ENCODE results near the gene IARS1.

IARS1 gene

DNA sequence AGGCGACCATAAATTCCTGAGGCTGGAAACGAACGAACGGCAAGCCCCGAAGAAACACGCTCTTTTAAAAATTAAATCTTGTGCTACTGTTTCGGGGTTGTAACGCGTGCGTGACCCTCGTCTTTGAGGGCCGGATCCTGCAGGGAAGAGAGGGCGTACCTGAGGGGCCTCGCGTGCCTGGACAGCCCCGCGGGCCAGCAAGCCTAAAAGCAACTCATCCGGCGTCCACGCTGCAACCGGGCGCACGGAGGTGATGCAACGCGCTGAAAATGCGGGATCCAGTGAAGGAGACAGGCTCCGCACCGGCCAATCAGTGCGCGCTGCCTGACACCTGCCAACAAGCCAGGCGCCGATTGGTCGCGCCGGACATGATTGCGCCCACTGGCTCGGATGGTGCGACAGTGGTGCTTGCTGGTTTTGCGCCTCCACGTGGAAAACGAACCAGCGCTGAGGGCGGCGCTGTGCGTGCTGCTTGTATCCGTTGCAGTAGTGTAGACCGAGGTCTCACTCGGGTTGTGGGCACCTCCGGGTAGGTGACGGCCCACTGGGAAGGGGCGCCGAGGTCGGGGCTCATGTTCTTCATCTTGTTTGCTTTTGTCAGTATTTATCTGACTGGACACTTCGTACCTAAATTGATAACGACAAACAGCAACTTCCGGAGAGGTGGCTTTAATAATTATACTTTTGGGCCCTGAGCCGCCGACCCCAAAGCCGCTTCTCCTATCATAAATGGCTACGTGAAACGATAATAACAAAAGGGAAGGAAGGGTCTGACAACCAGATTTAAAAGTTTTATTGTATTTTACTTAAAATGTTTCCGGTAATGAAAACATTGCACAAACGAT lies at the start of gene IARS1:
Gene IARS1, minus strand, starts transcription at position 246 of the 845 bp plus-strand sequence. CDS start 4,278 bp downstream, outside the sequence.
- DNase-seq, result peak; percentile 98 to 100

DNA sequence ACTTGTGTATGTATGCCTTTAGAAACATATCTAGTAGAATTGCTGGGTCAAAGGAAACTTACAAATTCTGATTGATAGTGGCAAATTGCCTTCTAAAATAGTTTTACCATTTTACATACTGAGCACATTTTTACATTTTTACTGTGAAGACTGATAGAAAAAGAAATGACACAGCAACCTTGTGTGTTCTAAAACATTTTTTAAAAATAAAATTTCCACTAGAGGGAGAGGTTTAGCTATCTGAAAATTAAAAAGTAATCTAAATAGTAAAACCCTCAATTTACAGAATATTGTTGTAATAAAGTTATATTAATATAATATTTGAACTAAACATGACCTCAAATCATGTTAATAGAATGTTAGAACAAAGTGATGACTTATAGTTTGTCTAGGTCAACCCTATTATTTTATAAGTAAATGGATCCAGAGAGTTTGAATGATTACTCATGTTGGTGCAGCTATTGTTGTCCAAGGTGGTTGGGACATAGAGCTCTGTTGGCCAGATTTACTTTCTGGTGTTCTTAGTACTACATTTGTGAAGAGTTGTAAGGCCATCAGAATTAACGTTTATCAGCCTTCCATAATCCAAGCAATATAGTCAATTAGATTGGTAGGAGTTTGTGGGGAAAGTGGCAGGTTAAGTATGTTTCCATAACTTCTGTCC lies 49.5 kb upstream of the IARS1 start:
- DNase-seq, result peak in 1 of 2 donors; percentile 27

DNA sequence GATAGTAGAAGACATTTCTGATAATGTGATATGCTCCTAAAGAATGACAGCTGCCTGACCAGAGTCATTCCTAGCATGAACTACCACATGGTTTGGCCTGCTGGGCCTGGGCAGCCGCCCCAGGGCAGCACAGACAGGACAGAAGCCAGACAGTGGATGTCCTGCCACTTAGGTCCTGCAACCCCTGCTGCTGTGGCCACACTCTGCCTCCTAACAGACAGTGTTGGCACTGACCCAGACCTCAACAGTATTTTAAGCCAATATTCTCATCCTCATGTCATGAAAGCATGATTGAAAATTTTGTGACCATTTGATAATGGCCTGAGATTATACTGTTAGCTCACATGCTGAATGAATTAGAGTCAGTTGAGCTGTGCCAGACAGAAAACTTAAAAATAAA lies 48.1 kb upstream of the IARS1 start:
- DNase-seq, result no peak

DNA sequence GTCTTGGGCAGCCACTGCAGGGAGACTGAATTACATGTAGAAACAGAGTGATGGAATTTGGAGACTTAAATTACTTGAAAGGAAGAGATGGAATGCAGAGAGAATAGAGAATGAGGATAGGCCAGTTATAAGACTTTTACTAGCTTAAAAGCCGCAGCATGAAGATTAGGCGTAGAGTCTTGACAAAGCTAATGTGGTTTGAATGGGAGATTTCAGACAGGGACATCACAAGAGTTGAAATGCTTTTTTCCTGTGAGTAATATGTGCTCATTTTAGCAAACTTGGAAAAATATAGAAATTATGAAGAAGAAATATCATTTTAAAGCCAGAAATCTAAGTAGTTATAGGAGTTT lies 39.8 kb upstream of the IARS1 start:
- no peak for DNase-seq

DNA sequence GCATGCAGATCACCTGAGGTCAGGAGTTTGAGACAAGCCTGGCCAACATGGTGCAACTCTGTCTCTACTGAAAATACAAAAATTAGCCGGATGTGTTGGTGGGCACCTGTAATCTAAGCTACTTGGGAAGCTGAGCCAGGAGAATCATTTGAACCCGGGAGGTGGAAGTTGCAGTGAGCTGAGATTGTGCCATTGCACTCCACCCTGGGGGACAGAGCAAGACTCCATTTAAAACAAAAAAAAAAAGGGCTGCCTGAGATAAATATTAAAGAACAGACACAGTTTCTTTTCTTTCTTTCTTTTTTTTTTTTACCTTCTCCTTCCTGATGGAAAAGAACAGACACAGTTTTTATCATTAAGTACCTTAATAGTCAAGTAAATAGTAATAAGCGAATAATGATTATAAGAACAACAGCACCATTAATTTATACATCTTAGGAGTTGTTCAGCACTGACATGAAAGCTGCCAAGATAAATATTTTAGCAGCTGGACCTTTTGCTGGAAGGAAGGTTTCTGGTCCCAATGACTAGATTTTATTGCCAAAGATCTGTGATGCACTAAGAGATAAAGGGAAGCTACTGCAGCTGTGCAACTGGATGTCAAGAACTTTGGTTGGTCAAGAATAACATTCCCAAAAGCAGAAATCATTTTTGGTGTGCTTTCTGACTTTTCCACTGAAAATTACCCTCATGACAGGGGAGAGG lies 39.2 kb upstream of the IARS1 start:
- no peak for DNase-seq

DNA sequence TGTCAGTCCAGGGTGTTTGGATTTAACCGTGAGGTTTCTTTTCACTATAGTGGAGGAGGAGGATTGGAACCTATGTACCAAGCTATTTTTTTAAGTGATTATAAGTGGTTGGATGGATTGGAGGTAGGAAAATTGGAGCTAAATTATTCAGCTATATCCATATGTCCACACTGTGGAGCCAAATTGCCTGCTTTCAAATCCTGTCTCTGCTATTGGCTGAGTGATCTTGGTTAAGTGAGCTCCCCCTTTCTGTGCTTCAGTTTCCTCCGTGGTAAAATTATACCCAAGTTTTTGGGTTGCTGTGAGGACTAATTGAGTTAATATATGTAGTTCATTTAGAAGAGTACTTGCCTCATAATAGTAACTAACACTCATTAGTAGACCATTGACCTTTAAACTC lies 34.7 kb upstream of the IARS1 start:
- DNase-seq, result peak in 1 of 2 donors; percentile 11

DNA sequence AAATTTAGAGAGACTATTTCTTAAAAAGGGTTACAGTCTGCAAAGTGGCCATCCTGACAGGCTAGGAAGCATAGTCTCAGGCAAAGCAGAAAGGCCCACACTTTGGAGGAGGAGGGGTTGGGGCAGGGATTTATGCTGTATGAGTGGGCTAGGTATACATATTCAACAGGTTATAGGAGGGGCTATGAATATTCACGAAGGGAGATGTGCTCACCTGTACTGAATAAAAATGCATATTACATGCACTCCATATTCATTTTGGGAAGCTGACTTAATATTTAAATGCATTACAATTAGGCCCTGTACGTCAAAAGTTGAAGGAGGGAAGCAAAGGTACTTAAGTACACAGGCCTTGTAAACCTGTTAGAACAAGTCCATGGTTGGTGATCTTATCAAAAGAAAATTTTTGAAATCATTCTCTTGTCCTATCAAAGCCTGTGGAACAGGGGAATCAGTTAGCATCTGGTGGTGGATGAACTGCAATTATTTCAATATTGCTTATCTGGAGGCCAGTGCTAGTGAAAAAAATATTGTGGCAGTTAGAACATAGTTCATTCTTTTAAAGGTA lies 33.9 kb upstream of the IARS1 start:
- DNase-seq, result no peak

DNA sequence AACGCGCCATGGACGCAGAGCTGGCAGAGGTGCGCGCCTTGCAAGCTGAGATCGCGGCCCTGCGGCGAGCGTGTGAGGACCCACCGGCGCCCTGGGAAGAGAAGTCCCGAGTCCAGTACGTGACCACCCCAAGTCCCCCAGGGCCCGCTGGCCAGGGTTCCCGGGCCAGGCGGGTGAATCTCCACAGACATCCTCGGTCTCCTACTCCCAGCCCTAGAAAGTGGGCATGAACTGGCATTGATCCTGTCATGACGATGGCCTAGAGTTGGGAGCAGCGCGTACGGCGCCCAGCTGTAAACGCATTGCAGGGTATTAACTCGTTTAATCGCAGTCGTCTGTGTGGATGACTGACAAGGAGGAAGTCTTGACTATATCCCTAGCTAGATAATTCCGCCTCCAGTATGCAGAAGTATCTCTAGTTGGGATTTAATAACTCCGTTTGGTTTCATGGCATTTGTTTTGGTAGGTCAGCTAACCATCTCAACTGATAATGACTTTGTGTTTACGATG lies 32.5 kb upstream of the IARS1 start:
- peak; percentile 24 to 39 for DNase-seq

DNA sequence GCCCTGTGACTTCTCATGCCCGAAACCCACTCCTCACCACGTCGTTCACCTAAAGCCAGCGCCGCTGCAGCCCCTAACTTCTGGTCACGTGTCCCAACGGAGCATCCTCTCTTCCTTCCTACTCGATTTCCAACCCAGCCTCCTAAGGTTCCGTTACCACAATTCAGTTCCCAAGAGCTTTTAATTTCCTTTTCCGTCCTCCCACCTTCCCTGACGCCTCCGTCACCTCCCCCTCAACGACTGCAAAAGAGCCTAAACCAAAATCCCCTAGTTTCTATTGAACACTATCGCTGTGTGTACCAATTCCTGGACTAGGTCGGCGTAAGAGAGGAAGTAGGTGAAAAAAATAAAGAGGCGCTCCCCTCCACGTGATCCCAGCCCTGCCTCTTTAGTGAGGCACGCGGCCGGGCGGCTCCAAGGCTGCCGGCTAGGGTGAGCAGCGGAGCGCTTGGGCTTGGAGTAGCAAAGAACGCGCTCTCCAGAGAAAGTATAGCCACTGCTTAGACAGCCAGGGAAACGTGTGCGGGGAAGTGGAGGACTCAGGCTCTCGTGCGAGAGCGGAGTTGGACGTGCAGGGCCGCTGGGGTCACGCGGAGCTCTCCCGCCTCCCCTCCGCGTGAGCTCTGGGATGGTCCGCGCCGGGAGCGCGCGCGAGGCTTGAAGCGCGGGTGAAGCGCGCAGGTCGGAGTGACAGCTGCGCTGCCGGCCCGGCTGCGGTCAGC lies 31.9 kb upstream of the IARS1 start, which contains the start of the genes CENPP and NOL8:
Gene CENPP, plus strand, starts transcription at position 685 of the 722 bp plus-strand sequence.
Gene NOL8, minus strand, starts transcription at position 82 of the 722 bp plus-strand sequence. CDS start 1,189 bp downstream, outside the sequence.
- peak; percentile 88 for DNase-seq

DNA sequence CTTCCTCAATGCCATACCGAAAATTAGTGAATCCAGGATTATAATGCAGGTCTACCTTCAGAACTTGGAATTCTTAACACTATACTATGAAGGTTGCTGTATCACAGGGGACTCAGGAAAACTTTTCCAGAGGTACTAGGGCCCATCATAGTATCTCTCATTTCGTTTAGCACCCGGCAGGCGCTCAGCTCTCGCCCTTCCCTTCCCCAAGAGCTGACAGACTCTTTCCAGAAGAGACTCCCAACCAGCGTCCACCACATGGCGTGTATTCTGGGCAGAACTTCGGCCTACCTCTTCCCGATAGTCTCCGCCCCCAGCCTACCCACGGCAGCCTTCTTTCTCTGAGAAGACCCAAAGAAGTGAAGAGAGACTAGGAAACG lies 31.4 kb upstream of the IARS1 start:
- DNase-seq, result peak in 1 of 2 donors; percentile 55

DNA sequence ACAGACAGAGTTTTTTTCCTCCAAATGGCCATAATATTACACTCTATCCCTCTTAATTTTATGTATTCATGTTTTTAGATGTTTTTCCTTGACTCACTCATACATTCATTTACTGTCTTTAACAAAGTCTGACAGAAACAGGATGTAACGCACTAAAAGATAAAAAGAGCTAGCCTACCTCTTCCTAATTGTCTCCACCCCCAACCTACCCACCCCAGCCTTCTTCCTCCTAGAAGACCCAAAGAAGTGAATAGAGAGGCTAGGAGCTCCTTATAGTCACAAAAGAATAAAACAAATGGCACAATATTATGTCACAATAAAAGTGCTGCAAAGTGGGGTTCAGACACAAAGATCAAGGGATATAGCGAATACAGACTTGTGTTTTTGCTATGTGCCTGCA lies 30.9 kb upstream of the IARS1 start:
- DNase-seq, result peak in 1 of 2 donors; percentile 3

DNA sequence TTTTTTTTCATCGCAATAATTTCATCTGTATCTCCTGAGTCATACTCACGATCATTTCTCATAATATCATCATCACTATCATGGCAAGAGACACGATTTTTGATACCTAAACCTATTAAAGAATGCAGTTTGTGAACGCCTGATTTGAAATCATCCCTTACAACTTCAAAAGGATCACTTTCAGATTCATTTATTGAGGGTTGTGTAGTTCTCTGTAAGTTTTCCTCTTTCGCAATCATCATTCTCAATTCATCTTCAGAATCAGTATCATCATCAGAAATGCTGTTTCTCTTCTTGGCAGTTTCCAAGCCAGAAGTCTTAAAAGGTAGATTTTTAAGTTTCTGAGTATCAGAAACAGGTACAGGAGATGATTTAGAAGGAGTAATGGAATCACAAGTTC lies 22.0 kb upstream of the IARS1 start:
- DNase-seq, result no peak

DNA sequence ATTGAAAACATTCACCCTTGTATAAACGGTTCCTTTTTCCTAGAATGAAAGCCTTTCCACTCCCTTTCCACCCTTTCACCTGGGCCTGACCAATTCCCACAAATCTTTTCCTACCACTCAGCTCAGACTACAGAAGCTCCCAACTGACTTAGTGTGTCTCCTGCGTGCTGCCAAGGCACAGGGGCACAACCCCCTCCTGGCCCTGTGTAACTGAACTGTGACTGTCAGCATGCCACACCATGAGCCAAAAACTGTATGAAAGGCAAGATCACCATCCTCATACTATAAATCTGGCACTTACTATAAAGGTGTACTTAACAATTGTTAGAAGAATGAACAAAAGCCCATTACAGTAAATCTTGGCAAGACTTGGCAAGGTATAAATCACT lies 20.1 kb upstream of the IARS1 start:
- DNase-seq, result no peak

DNA sequence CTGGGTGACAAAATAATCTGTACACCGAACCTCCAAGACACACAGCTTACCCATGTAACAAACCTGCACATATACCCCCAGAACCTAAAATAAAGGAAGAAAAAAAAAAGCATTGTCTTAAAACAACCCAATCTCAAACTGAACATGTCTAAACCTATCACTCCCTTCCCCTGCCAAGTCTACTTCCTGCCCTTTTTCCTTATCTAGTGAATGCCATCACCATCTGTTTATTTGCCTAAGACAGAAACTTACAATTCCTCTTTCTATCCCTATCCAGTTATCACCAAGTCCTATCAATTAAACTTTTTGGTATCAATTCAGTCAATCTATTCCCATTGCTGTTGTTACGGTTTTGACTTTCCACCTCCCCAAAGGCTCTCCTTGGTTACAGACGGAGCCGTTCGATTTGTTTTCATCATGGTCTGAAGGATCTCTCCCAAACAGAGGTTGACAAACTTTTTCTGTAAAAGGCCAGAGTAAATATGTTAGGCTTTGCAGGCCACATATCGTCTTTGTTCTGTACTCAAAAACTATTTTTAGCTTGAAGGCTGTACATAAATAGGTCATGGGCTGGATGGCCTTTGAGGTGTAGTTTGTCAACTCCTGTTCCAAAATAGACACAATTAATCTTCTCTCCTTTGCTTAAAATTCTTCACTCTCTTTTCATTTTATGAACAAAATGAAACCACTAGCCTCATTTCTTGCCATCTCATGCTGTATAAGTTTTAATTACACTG lies 19.6 kb upstream of the IARS1 start:
- DNase-seq, result no peak

DNA sequence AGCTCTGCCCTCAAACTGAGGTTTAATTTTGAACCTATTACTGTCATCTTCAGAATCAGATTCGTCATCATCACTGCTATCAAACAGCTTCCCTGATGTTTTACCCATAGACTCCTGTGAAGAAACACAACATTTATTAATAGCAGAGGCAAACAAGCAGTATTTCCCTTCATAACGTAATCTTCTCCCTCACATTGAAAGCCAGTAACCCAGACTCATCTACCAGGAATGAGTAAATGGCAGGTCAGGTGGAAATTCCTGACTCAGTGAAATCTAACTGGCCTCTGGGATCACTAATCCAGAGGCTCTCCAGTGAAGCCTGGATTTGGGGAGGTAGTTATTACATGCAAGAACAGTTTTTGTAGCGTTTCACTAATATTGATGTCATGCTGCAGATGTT lies 17.1 kb upstream of the IARS1 start:
- DNase-seq, result no peak

DNA sequence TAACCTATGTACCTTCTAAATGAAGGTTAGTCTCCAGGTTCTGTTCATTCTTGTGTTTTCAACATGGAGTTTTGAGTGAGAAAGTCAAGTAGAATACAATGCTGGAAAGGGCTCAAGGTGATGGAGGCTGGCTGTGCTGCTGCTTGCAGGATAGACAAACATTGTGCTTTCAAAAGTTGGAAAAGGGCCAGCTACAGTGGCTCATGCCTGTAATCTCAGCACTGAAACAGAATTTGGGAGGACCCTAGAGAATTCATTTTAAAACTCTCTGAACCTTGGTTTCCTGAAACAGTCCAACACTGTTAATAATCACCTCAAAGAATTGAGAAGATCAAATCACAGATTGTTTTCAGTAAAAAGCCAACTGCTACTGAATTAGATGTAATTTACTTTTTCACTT lies 15.4 kb upstream of the IARS1 start:
- no peak for DNase-seq

DNA sequence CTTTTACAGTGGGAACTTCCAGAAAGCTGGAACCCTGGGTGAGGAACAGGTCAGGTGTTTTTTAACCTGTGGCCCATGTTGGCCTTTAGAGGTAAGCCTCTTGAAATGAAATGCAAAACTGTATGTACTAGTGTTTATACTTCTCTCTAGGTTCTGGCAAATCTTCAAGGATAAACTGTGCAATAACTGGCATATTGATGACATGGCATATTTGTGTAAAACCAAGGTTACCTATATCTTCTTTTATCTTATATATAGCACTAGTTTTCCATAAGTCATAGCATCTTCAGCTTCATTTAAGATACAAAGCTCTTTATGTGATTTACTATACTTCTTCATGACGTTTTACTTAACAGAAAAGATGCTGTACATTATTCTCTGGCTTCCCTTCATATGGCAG lies 7.4 kb upstream of the IARS1 start:
- no peak for DNase-seq

DNA sequence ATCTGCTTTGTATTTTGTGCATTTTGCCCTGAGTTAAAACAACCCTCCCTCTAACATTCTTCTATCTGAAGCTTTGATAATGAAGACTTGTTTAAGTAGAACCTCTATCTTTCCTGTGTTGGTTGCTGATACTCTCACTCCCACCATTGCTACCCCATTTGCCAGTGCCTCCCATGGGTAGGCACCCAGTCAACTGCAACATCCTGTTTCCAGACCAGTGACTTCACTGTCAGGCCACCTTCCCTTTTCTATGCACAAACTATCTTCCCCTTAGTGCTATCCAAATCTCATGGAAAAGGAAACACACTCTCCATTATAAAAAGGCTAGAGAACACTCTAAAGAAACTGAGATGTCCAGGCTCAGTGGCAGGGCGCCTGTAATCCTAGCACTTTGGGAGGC lies 5.6 kb upstream of the IARS1 start:
- DNase-seq, result peak; percentile 36 to 65

DNA sequence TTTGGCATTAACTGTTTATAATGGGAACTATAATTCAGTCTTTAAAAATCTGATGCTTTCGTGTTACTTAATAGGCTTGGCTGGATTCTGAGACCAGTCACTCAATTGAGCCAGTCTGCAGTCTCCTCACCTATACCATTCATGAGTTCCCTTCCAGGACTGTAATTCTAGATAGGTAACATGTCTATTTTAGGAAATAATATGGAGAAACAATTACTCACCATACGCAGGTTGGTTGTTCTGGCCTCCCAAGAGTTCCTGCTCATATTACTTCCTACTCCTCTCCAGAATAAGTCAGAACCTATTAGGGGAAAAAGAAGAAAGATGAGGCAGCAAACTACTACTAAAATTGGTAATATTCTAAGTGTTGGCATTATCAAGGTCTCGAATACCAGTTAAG lies 4.5 kb upstream of the IARS1 start:
- no peak for DNase-seq

DNA sequence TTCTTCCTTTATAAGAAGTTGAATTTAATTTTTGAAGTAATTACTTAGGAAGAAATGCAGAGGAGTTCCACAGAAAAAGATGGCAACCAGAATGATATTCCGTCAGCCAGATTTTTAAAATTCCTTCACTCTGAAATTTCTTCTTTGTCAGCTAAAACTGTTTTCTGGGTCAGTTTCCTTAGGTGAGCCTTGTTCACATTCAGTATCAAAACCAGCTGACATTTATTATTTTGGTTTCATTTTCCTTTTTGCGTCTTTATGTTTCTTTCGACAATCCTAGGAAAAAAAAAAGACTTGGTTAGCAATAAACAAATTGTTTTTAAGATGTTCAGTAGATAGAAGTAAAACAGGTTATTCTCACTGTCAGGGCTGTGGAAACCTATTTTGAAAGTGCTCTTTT lies 4.1 kb upstream of the IARS1 start:
- DNase-seq, result no peak

DNA sequence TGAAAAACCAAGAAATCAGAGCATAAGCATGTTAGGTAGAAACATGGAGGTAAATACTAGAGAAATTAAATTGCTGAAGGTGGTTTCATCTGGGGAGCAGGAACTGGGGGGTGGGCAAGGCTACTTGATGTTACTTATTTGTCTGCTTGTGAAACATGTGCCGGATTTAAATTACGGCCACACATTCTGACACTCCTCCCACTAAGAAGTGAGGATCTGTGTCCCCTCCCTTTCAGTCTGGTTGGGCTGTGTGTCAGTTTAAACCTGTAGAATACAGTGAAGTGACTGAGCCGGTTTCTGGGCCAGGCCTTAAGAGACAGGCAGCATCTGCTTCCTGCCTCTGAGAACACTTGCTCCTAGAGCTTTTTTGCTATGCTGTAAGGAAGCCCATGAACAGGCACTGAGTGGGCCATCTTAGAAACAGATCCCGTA lies 2.3 kb upstream of the IARS1 start:
- no peak for DNase-seq
